ENCODE data around the gene RXRG.

DNA sequence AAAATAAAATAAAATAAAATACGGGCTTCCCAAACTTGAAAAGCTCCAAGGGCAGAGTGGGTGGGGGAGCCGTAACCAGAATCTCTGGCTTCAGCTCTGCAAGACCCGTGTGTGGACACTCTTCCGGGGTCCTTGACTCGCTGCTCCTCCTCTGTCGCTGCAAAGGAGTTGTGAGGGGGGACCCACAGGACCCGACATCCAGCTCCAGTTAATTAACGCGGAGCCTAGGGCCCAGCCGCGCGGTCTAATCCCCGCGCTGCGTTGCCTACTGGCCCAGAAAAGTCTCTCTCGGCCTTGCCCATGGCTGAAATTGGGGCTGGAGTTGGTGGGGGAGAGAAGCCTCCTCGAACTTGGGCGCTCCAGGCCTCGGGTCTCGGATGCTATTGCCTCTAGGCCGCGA is 90.2 kb downstream of the RXRG start:
- TF ChIP-seq, protein P1, sequence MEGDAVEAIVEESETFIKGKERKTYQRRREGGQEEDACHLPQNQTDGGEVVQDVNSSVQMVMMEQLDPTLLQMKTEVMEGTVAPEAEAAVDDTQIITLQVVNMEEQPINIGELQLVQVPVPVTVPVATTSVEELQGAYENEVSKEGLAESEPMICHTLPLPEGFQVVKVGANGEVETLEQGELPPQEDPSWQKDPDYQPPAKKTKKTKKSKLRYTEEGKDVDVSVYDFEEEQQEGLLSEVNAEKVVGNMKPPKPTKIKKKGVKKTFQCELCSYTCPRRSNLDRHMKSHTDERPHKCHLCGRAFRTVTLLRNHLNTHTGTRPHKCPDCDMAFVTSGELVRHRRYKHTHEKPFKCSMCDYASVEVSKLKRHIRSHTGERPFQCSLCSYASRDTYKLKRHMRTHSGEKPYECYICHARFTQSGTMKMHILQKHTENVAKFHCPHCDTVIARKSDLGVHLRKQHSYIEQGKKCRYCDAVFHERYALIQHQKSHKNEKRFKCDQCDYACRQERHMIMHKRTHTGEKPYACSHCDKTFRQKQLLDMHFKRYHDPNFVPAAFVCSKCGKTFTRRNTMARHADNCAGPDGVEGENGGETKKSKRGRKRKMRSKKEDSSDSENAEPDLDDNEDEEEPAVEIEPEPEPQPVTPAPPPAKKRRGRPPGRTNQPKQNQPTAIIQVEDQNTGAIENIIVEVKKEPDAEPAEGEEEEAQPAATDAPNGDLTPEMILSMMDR (IDR thresholded peaks at IDR 0.05; ENCODE audit: low read depth, low read length) = no peak
- TF ChIP-seq EZH2phosphoT487 (IDR thresholded peaks at IDR 0.05; ENCODE audit: low read depth) = no peak
